ENCODE results near the gene PPM1N. TPM values are rescaled to one million over a fixed set of nuclear protein-coding genes. Genes with fewer than 3 reads are reported as not detected.

PPM1N gene
- total RNA-seq, 1 experiment from 2014 or later = 2.5 TPM

GRCh38 chr19:45467456-45468158, 30.6 kb upstream of the PPM1N start, which contains the start of gene FOSB:
TSS of gene FOSB (plus strand) at chr19:45467996. CDS start at chr19:45468587, 591 bp downstream.
- POLR2A ChIA-PET (ENCODE audit: unreplicated experiment) = interaction anchor here (0.6 to 0.9 kb wide), 10 partner anchors 12 to 441 kb away, joined by 3 to 8 read pairs (median 3); no protein-coding TSS in a partner anchor
- intact Hi-C loops (cut with micrococcal nuclease) = loop anchor here (2.0 kb wide), 1 partner anchor 17 kb away; no protein-coding TSS in a partner anchor

GRCh38 chr19:45468159-45468651, 30.0 kb upstream of the PPM1N start:
- Histone ChIP-seq H3K27ac (ENCODE audit: low read length) (peak overlapping the region; percentile 81), H3K9me3 (ENCODE audit: low read length) (no peaks in the 10 kb centered on the region), H3K4me2 (ENCODE audit: low read length) (peak overlapping the region; percentile 97), H3K36me3 (ENCODE audit: low read depth, low read length) (no peaks in the 10 kb centered on the region), H3K9ac (ENCODE audit: low read length) (peak overlapping the region; percentile 89), H3F3A (ENCODE audit: low read length, unreplicated experiment) (no peaks in the 10 kb centered on the region), H3K9me2 (replicated peaks; ENCODE audit: low read length) (no peaks in the 10 kb centered on the region), H3K4me1 (ENCODE audit: insufficient read depth, low read length) (peaks cover 11% of the 10 kb centered on the region), H3K4me3 (ENCODE audit: low read length) (peak overlapping the region; percentile 79), H3K27me3 (ENCODE audit: low read length) (no peaks in the 10 kb centered on the region), H3K79me2 (ENCODE audit: low read length) (peaks cover 16% of the 10 kb centered on the region), H2AFZ (ENCODE audit: low read length) (no peak overlapping the region), H4K20me1 (ENCODE audit: low read length) (peaks cover 33% of the 10 kb centered on the region)
- intact Hi-C loops (cut with micrococcal nuclease) = no loop called here
- TF ChIP-seq EZH2 (IDR thresholded peaks at IDR 0.05; ENCODE audit: low read length, unreplicated experiment) (no peak), CTCF (conservative IDR thresholded peaks at IDR 0.05; ENCODE audit: low read depth, low read length) (no peak), EZH2phosphoT487 (IDR thresholded peaks at IDR 0.05; ENCODE audit: borderline replicate concordance, low read length) (no peak)
- BruUV-seq (replicated peaks) = TSS peak; percentile 84
- no peak for DNase-seq
- ChIA-PET POLR2A (ENCODE audit: unreplicated experiment) (interaction anchor here (0.7 to 0.9 kb wide), 3 partner anchors 11 to 14 kb away, joined by 3 to 5 read pairs (median 4); no protein-coding TSS in a partner anchor), CTCF (interaction anchor here (1.9 kb wide), 1 partner anchor 11 kb away, joined by 9 read pairs; no protein-coding TSS in a partner anchor)
- ATAC-seq = no peak

More at GRCh38 chr19:45467456-45468158, 30.6 kb upstream of the PPM1N start, which contains the start of gene FOSB:
- peak; percentile 7; the same call in 1 of the 2 replicates for ATAC-seq
- peak within 1 kb of the TSS; percentile 89 for H3K9ac ChIP-seq (ENCODE audit: low read length)
- DNase-seq = peak; percentile 91
- CTCF ChIA-PET = interaction anchor here (0.6 to 0.9 kb wide), 2 partner anchors 11 to 23 kb away, joined by 3 to 6 read pairs; no protein-coding TSS in a partner anchor
- no peak for TF ChIP-seq EZH2 (IDR thresholded peaks at IDR 0.05; ENCODE audit: low read length, unreplicated experiment)
- 0 out of 2 replicates have a peak, but pooled peaks have one; percentile 11 for TF ChIP-seq CTCF (conservative IDR thresholded peaks at IDR 0.05; ENCODE audit: low read depth, low read length)
- no peaks in the 10 kb centered on the region for H3K9me2 ChIP-seq (replicated peaks; ENCODE audit: low read length)
- H3K27ac ChIP-seq (ENCODE audit: low read length) = peak within 1 kb of the TSS; percentile 81
- no peaks in the 10 kb centered on the region for H3K27me3 ChIP-seq (ENCODE audit: low read length)
- H3K36me3 ChIP-seq (ENCODE audit: low read depth, low read length) = no peaks in the 10 kb centered on the region
- peaks cover 33% of the 10 kb centered on the region for H4K20me1 ChIP-seq (ENCODE audit: low read length)
- peaks cover 16% of the 10 kb centered on the region for H3K79me2 ChIP-seq (ENCODE audit: low read length)
- H3K4me2 ChIP-seq (ENCODE audit: low read length) = peak within 1 kb of the TSS; percentile 97
- no TSS peak for BruUV-seq (replicated peaks)
- H3K9me3 ChIP-seq (ENCODE audit: low read length) = no peaks in the 10 kb centered on the region
- peak within 1 kb of the TSS; percentile 79 for H3K4me3 ChIP-seq (ENCODE audit: low read length)
- H3K4me1 ChIP-seq (ENCODE audit: insufficient read depth, low read length) = peaks cover 11% of the 10 kb centered on the region
- H2AFZ ChIP-seq (ENCODE audit: low read length) = peak within 1 kb of the TSS; percentile 86
- no peaks in the 10 kb centered on the region for H3F3A ChIP-seq (ENCODE audit: low read length, unreplicated experiment)

All from PC-3 (cell line).